SKM-1 treated with dmso at 0.1 percent for 144 hours (cell line): ENCODE data around the gene OSBPL8.
A peak's percentile ranks its signal among the peaks of the same experiment; 100 is the strongest.
"Not testable (repeated sequence)": the region's sequence is repeated elsewhere in the genome, so short reads cannot be mapped to it uniquely, and the experiment has no call there.

Experiments
- DNase-seq: peaks from one replicate; lab custom pipeline; 2025; ENCODE audit not compliant: unreplicated experiment; lab: John Stamatoyannopoulos, UW

OSBPL8 gene

DNA sequence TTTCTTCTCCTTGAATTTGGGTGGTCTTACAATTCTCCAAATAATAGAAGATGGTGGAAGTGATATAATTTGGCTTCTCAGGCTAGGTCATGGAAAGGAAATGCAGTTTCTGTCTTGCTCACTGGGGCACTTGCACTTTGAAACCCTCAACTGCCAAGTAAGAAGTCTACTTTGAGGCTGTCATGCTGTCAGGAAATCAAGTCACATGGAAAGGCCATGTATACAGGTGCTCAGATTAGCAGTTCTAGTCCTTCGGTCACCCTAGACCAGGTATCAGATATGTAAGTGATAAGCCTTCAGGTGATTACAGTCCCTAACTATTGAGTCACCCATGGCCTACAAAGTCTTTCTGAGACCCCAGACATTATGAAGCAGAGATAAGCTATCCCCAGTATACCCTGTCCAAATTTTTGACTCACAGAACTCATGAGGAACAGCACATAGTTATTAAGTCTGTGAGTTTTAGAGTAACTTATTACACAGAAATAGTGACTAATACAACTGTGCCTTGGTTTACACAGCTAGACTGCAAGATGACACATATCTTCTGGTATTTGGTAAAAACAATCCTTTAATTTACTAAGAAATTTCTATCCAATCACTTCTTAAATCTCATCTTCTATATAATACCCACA is 185.1 kb downstream of the OSBPL8 start:
- no peak for DNase-seq

DNA sequence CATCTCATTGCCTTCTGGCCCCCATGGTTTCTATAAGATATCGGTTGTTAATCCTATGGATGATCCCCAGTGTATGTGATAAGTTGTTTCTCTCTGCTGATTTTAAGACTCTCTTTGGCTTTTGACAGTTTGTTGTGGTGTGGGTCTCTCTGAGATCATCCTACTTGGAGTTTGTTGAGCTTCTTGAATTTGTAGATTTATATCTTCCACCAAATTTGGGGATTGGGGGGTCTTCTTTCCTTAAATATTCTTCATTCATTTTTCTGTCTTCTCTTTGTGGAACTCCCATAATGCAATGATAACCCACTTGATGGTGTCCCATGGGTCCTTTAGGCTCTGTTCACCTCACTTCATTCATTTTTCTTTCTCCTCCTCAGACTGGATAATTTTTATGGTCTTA is 191.3 kb downstream of the OSBPL8 start:
- DNase-seq, result no peak

DNA sequence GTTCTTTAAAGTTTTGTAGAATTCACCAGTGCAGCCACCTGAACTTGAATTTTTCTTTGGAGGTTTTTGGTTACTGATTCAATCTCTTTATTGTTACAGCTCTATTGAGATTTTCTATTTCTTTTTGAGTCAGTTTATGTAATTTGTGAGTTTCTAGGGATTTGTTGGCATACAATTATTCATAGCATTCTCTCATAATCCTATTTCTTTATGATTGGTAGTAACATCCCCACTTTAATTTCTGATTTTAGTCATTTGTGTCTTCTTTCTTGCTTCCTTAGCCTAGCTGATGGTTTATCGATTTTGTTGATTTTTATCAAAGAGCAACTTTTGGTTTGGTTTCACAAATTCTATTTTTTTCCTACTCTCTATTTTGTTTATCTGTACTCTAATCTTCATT is 193.4 kb downstream of the OSBPL8 start:
- no peak for DNase-seq

DNA sequence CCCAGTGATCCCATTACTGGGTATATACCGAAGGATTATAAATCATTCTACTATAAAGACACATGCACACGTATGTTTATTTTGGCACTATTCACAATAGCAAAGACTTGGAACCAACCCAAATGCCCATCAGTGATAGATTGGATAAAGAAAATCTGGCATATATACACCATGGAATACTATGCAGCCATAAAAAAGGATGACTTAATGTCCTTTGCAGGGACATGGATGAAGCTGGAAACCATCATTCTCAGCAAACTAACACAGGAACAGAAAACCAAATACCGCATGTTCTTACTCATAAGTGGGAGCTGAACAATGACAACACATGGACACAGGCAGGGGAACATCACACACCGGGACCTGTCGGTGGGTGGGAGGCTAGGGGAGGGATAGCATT is 195.4 kb downstream of the OSBPL8 start:
- not testable (repeated sequence) for DNase-seq

DNA sequence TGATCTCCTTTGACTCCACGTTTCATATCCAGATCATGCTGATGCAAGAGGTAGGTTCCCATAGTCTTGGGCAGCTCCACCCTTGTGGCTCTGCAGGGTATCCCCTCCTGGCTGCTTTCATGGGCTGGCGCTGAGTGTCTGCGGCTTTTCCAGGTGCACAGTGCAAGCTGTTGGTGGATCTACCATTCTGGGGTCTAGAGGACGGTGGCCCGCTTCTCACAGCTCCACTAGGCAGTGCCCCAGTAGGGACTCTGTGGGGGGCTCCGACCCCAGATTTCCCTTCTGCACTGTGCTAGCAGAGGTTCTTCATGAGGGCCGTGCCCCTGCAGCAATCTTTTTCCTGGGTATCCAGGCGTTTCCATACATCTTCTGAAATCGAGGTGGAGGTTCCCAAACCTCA is 199.3 kb downstream of the OSBPL8 start:
- DNase-seq, result no peak

DNA sequence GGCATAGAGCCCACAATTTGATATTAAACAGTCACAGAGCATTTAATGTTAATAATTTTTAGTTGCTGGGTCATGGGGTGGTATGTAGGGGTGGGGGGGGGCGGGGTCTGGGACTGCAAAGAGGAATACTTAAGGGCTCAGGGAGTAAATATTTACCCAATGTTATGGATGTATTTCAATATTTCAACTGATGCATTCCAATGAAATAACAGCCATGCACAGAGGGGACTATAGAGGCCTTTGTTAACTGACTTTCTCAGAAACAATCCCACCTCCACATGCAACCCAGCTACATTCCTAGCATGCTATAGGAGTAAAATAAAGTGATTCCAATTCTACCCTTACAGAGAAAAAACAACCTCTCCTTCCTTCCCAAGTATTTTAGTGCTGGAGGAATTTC is 203.5 kb downstream of the OSBPL8 start:
- DNase-seq, result no peak

DNA sequence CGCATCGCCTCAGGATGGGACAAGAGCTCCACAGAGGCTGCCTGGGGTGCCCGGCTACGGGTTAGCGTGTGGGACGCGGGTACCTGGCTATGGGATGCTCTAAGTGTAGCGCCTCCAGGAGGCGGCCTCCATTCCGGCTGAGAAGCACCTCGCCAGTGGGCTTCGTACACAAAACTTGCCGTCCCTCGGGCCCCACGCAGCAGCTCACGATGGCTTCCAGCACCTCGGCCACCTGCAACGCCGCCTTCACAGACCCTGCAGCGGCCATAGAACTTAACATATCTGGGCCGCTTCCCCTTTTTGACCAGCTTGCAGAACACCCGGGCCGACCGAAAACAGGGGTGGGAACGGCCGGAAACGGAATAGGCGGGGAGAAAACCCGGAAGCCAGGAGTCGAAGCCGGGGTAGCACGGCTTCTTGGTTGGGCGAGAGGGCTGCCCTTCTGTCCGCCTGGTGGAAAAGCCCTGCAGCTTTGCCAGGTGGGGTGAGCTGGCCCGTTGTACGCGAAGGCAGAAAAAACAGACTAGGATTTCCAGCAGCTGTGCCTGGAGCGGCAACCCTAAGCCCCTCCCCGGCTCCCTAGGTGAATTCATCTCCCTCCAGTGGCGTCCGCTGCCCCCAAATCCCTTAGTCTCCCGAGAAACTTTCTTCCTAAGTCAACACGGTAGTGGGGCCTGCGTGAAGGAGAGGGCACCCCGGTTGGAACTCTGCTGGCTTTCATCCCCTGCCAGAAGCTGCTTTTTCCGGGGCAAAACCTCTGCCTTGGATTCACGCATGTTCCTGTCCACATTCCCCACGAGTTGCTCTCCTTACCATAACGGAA is 211.3 kb downstream of the OSBPL8 start, which contains the start of gene BBS10:
TSS of gene BBS10 (minus strand) at position 337 of the 823 bp plus-strand sequence. CDS start at position 280, 57 bp downstream.
- peak; percentile 67 for DNase-seq

DNA sequence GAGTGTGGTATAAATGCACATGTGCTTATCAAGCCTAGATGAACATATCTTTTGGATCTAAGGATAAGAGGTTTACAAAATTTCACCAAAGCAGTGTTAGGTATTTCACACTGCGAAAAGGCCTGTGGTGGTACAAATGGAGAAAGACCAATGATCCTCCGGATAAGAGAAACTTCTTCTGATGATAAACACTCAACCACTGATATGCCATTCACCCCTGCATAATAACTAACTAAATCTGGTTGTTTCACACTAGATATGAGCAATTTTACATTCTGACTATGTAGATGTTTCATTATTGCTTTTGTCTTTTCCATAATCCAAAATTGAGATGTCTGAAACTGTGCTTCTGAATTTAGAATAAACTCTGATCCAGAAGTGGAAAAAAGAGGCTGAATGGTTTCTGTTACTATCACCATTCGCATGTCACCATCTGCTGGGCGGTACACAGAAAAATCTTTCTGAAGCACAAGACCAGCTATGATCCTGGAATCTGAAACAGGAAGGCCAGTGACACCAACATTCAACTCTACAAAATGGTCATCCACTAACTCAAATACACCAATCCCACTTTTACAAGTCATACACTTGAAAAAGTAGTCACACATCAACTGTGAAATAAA is 212.7 kb downstream of the OSBPL8 start:
- DNase-seq, result peak; percentile 11

DNA sequence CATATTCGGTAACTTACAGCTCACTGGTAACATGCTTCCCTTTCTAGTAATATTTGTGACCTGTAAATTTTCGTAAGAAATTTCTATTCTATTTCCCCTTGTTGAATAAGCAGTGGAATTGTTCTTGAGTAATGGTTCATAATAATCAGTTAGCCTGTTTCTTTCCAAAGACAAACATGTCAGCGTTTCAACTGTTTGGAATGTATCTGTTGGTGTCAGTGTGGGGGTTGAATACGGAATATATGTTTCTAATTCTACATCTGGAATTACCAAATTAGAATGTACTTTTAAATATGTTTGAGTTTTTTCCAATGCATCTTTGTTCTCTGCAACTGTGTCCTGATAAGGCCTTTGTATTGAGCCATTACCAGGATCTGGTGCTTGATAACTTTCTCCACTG is 213.3 kb downstream of the OSBPL8 start:
- no peak for DNase-seq

DNA sequence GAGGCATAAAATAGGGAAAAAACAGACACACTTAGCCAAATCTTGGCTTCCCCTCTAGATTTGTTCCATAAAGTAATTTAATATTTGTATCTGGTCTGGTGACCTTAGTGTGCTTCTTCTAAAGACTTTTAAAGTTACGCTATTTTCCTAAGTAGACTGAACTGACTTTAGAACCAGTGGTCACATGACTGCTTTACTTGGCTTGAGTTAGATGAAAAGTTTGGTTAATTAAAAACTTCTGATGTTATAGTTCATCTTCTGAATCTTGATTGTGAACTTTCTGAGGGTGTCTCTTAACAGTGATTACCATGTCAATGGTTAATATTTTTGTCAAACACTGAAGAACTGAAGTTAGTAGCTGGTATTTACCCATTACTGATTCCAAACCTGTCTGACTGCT is 214.0 kb downstream of the OSBPL8 start:
- no peak for DNase-seq

DNA sequence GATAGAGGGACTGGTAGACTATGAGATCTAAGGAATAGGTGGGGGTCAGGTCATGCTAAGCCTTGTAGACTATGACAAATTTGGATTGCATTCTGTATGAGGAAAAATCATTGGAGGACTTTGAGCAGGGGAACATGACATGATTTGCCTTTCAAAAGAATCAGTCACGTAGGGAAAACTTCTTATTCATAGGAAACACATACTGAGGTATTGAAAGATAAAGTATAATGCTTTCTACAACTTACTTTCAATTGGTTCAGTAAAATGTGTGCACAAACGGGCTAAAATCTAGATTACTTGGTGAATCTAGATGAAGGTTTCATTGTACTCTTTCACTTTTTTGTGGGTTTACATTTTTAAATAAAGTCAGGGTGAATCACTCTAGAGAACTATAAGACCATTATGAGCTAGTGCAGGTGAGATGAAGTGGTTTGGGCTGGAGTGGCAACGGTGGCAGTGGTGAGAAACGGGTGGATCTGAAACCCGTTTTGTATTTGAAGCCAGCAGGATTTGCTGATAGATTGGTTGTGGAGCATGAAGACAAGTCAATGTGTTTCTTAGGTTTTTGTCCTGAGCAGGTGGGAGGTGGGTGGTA is 218.0 kb downstream of the OSBPL8 start:
- no peak for DNase-seq

DNA sequence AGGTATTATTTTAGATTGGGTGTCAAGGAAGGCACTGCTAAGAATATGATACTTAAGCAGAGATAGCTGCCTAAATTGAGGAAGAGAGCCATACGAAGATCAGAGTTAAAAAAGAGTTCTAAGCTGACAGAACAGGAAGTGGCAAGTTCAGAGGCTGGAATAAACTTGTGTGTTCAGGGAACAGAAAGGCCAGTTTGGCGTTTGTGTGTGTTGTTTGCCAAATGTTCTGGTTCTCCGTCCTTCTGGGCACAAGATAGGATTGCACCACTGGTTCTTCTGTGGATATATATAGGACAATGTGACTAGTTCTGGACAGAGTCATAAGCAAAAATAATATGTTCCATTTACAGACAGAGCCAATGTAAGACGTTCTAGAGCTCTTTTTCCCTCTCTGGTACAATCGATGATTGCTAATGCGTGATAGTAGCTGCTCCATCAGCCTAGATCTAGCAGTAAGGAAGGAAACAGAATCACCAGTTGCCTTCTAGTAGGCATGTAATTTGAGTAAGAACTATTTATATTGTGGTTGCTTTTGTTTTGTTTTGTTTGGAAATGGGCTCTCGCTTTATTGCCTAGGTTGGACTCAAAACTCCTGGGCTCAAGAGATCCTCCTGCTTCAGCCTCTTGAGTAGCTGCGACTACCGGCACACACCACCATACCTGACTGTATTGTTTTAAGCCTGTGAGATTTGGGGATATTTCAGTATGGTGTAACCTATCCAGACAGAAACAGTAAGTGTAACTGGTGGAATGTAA is 218.7 kb downstream of the OSBPL8 start:
- DNase-seq, result peak; percentile 23

DNA sequence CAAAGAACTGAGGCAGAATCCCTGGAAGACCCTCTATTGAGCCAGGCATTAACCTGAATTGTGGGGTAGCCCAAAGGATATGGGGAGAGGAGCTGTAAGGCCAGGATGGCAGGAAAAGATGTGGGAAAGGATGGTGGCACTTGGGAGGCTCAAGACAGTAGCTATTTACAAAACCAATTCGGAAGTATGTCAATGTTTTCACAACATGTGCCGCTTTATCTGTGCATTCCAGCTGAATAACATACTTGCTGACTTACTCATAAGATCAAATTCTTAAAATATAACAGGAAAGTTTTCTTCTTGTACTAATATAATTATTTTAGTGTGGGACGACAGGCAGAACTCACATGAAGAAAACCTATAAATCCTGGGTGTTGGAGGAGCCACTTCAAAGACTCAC is 222.0 kb downstream of the OSBPL8 start:
- DNase-seq, result no peak

DNA sequence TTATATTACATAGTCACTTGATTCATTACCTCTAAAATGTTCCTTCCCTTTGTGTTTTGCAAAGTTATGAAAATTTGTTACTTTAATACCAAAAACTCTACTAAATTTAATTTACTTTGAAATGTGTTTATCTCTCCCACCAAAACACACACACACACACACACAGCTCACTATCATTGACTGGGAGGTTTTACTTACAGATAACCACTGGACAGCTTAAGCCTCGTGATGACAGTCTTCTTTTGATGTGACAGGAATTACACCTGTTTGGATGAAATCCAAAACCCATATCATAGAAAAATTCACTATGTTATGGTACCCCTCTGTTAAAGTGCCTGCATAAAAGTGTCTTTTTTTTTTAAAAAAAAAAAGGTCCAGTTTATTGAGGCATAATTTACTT is 227.0 kb downstream of the OSBPL8 start:
- no peak for DNase-seq

DNA sequence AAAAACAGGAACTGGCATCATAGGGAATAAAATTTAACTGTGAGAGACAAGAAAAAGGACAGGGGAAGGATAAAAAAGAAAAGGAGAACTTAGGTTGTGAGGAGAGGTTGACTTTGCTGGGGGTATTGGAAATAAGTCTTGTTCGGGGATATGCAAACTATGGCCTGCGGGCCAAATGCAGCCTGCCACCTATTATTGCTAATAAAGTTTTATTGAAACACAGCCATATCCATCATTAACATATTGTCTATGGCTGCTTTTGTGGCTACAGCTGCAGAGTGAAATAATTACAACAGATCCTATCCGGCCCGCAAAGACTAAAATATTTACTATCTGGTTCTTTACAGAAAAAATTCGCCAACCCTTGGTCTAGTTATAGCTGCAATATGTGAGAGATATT is 230.0 kb downstream of the OSBPL8 start:
- no peak for DNase-seq

DNA sequence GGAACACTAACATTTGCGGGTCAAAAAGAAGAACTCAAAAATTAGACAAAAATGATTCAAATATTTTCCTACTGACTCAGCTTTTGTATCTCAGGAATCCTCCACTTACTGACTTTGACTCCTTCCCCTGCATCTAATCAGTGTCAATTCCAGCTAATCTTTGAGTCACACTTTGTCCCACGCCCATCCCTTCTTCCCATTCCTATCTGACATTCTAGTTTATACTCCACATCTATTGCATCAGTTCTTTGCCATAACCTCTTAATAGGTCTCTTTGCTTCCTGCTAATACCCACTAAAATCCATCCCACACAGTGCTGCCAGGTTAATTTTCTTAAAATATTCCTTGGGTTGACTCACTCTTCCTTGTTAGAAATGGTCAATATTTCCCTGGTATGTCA is 230.4 kb downstream of the OSBPL8 start:
- no peak for DNase-seq

DNA sequence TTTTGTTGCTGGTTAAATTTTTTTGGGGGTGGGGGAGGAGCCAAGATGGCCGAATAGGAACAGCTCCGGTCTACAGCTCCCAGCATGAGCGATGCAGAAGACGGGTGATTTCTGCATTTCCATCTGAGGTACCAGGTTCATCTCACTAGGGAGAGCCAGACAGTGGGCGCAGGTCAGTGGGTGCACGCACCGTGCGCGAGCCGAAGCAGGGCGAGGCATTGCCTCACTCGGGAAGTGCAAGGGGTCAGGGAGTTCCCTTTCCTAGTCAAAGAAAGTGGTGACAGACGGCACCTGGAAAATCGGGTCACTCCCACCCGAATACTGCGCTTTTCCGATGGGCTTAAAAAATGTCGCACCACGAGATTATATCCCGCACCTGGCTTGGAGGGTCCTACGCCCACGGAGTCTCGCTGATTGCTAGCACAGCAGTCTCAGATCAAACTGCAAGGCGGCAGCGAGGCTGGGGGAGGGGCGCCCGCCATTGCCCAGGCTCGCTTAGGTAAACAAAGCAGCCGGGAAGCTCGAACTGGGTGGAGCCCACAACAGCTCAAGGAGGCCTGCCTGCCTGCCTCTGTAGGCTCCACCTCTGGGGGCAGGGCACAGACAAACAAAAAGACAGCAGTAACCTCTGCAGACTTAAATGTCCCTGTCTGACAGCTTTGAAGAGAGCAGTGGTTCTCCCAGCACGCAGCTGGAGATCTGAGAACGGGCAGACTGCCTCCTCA is 239.8 kb downstream of the OSBPL8 start:
- not testable (repeated sequence) for DNase-seq

DNA sequence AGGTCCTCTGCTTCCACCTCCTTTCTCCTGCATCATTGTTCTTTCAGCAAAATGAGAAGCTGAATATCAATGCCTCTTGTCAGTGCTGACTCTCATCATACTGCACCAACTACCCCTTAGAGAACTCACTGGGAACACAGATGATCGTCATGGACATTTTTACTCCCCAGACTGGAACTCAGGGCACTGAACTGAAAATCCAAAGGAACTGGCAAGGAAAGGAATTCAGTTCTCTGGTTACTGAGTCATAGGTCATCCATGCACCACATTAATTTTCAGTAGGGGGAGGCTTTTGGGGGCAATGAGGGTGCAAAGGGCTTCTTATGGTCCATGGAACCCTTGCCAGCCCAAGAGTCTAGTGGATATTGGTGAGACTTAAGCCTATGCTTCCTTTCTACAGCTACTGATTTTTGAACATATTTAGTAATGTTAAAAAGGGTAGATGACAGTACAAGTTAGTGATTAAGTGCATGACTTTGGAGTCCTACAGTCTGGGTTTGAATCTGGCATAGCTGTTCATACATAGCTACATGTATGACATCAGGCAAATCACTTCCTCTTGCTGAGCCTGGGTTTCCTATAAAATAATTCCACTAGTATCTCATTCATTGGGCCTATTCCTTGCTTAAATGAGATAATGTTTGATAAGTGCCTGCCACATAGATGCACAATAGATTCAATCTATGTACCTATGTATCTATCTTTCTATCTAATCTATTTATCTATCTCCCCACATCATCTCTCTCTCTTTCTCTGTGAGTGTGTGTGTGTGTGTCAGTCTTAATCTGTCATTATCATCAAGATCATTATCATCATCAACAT is 240.6 kb downstream of the OSBPL8 start:
- DNase-seq, result no peak

DNA sequence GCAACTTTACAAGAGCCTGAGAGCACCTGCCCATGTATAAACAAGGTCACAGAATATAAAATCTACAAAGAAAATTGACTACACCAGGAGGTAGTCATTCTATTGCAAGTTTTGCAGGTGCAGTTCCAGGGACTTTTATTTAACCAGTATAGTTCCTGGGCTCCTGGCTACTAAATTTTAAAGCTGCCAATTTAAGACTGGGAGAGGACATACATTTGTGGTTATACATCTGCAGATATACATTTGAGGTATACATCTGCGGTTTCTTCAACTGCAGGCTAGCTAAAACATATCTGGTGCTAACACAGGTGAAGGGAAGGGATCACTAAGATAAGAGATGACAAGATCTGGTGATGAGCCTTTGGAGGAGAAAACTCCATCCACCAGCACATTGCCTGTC is 241.6 kb downstream of the OSBPL8 start:
- DNase-seq, result no peak

DNA sequence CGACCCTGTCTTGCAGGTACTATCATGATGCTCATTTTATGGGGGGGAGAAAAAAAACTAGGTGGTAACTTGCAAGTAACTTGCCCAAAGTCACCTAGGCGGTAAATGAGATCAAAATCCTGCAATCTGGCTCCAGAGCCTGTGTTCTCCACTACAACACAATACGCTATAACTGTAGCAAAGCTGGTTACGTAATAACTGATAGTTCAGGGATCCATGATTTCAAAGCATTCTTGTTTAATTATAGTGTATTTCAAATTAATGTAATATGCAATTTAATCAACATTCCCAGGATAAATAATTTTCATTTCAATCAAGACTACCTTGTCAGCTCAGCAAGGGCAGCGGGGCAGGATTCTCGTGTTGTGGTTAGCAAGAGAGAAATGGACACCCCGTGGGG is 243.1 kb downstream of the OSBPL8 start:
- DNase-seq, result no peak
